Measurements from ENCODE around the gene ELOVL5.

Gene ELOVL5

GRCh38 chr6:53344969-53345368 lies 3.8 kb downstream of the ELOVL5 start:
- no peak for TF ChIP-seq CTCF (conservative IDR thresholded peaks at IDR 0.05)
- H3K27ac ChIP-seq = no peak overlapping the region

GRCh38 chr6:53343092-53343491 lies 5.7 kb downstream of the ELOVL5 start:
- no peak for TF ChIP-seq CTCF (conservative IDR thresholded peaks at IDR 0.05)
- H3K27ac ChIP-seq = no peak overlapping the region

- no peak for TF ChIP-seq CTCF (conservative IDR thresholded peaks at IDR 0.05)
- no peak overlapping the region for H3K27ac ChIP-seq
Observed at GRCh38 chr6:53342217-53342616, 6.5 kb downstream of the ELOVL5 start.

GRCh38 chr6:53340536-53340935 lies 8.2 kb downstream of the ELOVL5 start:
- no peak for TF ChIP-seq CTCF (conservative IDR thresholded peaks at IDR 0.05)
- H3K27ac ChIP-seq = no peak overlapping the region

GRCh38 chr6:53339424-53339823 lies 9.3 kb downstream of the ELOVL5 start:
- no peak overlapping the region for H3K27ac ChIP-seq
- no peak for TF ChIP-seq CTCF (conservative IDR thresholded peaks at IDR 0.05)

GRCh38 chr6:53338304-53338703 lies 10.4 kb downstream of the ELOVL5 start:
- no peak for TF ChIP-seq CTCF (conservative IDR thresholded peaks at IDR 0.05)
- no peak overlapping the region for H3K27ac ChIP-seq

- no peak for TF ChIP-seq CTCF (conservative IDR thresholded peaks at IDR 0.05)
- H3K27ac ChIP-seq = no peak overlapping the region
Observed at GRCh38 chr6:53336070-53336469, 12.7 kb downstream of the ELOVL5 start.
